Germinal center (tissue), 1 donor: ENCODE results near the gene ITGA8.
"Not testable (repeated sequence)": the region's sequence is repeated elsewhere in the genome, so short reads cannot be mapped to it uniquely, and the experiment has no call there.

Experiments
- DNase-seq: peaks from one replicate; pipeline ENCODE4 v3.0.0; 2012; ENCODE audit warnings: mixed read lengths, low spot score

Gene ITGA8

DNA sequence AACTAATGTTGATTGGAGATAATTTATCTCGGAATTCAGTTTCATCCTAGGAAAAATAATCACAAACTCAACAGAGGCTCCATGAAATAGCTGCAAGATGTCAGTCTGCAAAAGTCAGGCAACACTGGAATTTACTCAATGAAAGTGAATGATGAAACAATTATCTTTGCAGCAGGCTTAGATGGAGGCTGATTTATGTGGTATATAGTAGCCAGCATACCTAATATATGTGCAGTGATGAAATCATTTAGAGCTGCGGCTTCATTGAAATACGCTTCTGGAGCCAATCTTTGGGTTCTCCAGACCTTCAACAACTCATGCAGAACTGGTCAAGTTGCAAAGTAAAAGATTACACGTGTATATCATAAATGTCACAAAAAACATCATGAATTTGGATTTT, 113.3 kb downstream of the ITGA8 start:
- DNase-seq: no peak

DNA sequence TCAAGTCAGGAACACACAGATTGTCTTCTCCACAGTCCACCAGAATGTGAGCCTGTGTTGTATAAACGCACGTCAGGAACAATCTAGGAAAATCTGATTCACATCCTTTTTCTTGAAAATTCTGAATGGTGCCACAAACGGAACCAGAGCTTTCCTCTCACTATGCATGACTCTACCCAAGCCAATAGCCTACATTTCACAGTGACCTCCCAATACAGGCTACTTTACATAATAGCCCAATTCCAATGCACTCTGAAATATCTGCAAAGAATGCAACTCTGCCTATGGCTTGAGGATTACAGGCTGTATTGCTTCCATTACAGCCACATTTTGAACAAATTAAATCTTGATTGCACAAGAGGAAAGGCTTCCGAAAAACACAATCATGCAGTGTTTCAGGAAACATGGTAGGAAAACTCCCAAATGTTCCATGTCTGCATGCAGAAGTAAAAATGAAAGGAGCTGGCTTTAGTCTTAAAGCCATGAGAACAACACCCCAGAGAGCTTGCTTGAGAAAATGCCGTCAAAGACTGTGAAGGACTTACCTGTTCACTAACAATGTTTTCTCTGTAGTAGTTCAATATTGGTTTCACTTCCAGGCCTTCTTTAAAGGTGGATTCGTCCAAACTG, 113.9 kb downstream of the ITGA8 start:
- DNase-seq: no peak

DNA sequence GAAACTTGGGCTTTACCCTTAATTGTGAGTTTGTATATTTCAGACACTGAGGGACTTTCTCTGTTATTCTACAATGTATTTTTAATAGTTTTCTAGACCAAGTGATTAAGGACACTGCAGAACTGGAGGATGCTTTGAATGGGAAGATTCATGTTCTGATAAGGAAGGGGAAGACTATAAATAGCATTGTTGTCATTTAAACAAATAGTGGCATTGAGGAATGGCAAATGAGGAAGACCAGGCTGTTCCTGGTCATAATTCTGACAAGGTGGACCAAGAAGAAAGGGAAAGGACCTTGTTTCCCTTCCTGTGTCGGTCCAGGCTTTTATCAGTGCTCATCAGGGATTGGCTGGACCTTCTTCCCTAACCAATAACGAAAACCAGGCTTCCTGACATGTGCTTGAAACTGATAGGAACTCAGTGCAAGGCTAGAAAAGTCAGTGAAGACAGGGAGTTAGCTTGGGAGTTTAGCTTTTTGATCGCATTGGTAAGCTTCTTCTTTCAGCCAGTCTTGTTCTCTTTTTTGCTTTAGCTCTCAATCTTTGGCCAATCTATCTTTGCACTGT, 116.2 kb downstream of the ITGA8 start:
- no peak for DNase-seq

DNA sequence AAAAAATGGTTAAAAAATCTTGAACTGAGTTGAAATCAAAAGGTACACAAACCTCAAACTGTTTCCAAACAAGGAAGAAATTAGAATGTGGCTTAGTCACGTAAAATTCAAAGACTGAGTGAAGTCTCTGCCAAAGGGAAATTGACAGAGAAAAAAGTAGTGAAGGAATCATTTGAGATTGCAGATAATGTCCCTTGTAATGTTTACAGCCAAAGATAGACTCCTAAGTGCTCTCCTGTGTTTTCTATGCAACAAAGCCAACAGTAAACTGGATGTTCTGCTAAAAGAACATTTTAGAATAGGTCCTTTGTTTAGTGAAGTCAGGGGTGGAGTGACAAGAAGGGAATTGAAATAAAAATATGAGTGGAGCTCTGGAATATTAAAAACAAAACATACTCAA, 117.9 kb downstream of the ITGA8 start:
- no peak for DNase-seq

DNA sequence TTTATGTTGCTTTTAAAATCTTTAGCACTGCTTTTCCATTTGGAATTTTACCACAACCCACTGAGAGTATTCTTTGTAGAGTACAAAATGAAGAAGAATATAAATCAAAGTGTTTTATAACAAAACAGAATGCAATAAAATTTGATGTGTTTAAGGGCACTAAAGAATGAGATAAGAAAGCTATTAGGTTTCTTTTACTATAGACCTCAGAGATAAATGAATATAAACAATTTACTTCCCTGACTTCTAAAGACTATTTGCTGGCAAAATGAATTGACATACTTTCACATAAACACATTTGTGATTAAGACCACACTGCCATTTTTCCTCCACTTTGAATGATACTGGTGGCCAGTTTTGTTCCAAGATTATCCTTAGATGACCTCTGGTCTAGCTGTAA, 124.5 kb downstream of the ITGA8 start:
- no peak for DNase-seq

DNA sequence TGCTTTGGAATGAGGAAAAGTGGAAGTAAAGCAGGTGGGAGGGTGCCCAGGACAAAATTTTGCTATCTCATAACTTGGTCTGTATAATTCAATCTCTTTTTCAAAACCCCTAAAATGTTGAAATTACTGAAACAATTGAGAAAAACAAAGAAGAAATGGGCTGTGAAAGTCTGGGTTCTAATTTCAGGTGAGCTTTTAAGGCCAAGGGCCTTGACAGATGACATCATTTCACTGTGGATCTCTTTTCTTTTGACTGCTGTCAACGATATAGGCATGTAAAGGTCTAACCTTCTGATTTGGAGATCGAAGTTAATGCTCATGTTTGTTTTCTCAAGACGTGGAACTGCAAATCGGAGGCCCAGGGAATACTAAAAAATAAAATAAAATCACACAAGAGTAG, 127.8 kb downstream of the ITGA8 start:
- no peak for DNase-seq

DNA sequence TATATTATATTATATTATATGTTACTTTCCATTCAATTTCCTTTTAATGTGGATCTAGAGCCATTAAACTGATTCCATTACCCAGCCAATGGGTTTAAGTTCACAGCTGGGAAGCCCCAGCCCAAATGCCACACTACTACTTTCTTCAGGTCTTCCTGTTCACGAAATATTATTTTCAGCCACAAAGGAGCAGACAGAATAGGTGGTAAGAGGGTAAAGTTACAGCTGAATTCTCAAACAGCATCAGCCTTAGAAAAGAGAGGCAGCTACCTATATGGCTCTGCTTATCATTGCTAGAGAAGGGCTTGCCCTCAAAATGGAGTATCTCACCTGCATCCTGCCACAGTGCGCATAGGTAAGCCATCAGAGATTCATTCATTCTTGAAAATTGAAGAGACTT, 128.3 kb downstream of the ITGA8 start:
- no peak for DNase-seq

DNA sequence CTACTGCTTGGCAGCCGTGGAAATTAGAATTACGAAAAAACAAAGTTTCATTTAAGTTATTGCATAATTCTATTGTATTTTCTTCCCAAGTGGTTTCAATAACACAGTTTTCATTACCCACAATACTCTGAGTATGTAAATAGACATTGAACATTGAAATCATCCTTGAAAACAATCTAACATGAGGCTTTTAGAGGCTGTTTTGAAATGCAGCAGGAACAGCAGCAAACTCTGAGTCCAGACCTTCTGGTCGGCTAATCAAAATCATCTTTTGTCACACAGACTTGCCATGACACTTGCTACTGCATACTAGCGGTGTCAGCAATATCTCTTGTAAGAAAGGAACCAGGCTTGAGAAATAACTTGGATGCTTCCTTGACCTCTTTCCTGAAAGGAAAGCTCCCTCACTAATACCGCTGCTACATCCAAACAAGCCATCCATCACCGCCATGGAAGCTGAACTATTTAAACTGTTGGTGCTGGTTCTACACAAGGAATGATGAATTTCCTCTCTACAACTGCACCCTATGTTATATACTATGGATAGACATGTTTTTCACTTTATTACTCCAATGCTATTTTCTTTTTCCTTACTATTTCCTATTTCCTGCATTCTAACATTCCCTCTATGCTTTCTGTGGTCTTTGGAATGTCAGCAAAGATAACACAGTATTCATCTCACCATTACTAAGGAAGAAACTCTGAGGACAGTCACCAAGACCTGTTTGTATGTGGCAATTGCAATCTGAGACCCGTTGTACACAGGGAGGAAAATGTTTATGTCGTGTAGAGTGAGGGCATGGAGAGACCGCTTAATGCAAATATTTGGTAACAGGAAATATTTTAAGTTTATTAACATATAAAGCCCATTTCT, 130.8 kb downstream of the ITGA8 start:
- no peak for DNase-seq

DNA sequence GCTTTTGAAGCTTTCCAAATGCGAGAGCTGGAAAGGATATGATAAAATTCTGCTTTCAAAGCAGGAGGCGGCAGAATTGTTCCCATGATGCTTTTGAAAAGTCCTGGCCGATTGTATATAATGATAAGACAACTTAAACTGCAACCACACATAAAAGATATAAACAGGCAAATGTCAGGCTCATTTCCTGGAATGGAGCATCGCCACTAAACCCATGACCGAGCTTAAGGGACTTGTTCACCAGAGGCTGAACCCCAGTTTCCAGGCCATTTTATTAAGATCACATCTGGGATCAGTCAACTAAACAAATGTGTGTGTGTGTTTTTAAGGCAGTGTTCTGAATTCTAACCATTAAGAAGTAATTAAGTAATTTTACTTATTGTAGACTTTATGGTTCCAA, 131.6 kb downstream of the ITGA8 start:
- no peak for DNase-seq

DNA sequence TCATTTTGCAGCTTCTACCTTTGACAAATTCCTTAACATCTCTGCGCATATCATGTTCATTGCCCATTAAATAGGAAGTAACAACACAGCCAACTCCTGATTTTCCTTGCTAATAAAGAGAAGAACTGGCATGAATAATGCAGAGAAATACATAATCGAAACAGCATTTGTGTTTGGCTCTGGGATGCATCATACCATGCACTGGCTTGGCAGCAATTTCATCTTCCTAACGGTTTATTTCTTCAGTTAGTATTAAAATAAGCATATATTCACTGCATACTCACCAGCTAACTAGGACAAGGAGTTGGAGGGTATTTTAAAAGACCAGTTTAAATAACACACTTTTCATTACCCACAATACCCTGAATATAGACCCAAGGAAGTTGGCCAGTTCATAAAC, 132.5 kb downstream of the ITGA8 start:
- DNase-seq: no peak

DNA sequence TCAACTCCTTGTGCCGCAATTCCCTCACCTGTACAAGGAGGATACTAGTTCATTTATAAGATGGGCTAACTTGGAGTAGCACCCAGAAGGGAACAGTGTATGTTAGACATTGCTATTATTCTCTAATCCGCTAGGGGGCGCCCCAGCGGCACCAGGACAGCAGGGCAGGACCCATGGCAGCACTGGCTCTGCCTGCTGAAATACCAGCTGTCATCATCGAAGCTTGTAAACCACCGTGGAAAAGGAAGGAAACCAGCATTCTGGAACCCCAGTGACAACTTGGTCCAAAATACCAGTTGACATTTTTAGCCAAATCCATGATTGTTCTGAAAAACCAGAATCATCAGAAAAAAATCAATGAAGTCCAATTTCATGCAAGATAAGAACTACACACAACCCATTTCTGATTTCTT, 134.4 kb downstream of the ITGA8 start:
- DNase-seq: peak; percentile 46

DNA sequence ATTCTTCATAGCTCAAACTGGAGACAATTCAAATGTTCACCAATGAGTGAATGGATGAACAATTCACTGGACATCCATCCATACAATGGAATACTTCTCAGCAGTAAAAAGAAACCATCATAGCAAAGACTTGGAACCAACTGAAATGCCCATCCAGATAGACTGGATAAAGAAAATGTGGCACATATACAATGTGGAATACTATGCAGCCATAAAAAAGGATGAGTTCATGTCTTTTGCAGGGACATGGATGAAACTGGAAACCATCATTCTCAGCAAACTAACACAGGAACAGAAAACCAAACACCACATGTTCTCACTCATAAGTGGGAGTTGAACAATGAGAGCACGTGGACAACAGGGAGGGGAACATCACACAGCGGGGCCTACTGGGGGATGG, 136.8 kb downstream of the ITGA8 start:
- not testable (repeated sequence) for DNase-seq

DNA sequence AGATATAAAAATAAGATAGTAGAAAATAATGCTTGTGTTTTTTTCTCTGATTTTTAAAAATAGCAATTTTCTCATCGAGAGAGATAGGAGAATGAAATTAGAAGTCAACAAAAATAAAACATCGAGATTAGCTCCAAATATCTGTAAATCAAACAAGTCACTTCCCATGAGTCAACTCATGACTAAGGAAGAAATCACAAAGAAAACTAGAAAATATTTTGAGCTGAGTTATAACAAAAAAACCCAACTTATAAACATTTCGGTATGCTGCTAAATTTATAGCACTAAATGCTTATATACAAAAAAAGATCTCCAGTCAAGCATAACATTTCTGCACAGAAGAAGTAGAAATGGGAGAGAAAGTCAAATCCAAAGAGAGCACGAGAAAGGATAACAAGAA, 140.1 kb downstream of the ITGA8 start:
- no peak for DNase-seq

DNA sequence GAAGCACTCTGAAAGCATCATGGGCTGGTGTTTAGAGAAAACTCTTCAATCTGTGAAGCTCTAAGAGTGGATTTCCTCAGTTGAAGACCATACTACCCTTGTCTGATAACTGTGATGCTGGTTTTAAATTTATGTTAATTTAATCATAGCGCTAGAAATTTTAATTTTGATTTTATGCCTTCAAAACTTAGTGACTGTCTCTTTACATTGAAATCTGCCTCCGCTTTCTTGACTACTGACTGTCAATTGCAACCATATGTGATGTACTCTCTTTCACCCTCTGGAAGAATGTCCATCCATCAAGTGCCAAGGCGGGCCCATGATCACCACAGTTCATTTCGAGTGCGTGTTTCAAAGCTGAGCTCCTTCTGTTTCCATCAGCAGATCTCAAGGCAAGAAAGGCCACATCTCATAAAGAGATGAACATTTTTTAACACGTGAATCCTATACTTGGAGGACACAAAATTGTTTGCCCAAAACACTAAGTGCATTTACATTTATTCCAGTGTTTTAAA, 147.1 kb downstream of the ITGA8 start:
- DNase-seq: no peak

DNA sequence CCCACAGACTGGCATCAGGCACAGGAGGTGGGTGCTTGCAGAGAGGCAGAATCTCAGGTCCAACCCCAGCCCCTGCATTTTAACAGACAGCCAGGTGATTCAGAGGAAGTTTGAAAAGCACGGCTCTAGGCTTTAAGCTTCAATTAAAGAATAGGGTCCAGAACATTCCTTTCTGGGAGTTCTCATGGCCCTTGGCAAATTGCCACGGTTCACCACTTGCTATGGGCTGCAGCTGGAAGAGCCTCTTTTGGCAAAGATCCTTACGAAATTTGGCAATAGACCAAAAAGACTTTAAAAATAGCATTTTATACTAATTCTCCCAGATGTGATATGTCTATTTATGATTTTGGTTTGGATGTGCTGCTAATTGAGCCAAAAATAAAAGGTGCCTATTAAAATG, 148.1 kb downstream of the ITGA8 start:
- DNase-seq: no peak

DNA sequence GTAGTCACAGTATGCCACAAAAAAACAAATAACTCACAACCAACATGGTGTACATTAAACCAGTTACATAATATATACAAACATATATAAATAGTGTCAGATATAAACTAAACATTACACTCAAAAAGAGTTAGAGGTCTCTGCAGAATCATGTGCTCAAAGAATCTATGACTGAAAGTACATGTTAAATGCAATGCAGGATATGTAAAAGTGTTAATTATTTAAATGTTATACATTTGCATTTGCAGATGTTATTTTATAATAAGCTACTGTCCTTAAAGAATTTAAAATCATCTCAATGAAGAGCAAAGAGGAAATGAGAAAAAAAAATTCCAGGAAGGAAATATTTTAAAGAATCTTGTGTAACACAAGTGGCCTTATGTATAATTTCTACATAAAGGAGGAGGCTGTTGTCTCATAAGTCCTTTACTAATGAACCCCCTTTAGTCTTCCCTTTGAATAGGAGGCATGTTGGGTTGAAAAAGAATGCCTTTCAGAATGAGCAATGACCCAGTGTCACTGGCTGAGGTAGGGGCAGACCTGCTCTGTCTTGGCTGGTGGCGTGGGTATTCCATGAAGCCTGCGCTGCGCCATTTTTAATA, 148.9 kb downstream of the ITGA8 start:
- DNase-seq: no peak

DNA sequence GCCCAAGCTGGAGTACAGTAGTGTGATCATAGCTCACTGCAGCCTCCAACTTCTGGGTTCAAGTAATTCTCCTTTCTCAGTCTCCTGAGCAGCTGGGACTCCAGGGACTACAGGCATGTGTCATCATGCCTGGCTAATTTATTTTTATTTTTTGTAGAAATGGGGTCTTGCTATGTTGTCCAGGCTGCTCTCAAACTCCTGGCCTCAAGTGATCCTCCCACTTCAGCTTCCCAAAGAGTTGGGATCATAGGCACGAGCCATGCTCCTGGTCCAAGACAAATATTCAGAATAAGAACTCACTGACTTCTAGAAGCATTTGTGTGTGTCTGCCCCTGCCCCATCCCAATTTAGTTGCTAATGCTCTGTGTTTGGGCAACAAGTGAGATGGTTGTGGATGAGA, 151.8 kb downstream of the ITGA8 start:
- DNase-seq: no peak

DNA sequence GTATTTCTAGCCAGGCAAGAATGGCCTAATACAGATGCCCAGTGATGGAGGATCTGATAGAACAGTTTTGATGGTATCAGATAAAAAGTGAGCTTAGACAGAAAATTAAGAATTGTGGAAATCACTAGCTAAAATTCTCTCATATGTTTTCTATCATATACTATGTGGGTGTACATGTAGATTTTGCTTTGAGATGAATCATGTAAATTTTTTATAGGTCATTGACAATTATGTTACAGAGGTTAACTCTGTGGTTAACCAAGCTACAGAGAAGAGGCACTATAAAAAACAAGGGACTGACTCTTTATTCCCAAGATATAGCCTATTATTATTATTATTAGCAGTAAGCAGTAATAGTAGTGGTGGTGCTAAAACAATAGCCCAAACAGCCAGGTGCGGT, 156.5 kb downstream of the ITGA8 start:
- DNase-seq: no peak

DNA sequence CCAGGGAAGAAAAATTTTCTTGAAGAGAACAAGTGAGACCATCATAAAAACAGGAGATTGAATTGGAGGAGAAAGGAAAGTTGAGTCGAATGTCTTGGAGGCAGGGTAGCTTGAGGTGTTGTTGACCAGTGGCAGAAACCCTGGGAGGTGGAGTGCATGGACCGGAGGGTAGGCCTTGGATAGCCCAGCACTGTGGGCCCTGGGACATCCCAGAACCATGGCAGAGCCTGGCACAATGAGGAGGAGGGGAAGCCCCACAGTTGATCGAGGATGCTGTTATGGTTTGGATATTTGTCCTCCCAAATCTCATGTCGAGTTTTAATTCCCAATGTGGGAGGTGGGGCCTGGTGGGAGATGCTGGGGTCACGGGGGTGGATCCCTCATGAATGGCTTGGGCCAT, 157.1 kb downstream of the ITGA8 start:
- no peak for DNase-seq

DNA sequence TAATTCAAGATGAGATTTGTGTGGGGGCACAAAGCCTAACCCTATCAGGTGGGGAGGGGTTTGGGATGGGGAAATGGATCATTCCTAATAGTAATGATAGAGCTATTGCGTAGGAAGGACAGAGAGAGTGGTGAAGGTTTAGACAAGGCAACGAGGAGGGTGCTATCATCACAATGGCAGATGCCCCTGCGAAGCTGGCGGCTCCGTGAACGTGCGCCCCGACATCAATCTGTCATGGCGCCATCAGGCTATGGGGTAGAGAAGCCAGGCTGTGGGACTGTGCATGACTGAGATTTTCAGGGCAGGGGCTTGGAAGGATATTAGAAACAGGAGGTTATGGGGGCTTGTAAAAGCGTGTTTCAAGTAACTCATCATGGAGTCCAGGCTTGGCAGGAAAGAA, 157.6 kb downstream of the ITGA8 start:
- DNase-seq: no peak

DNA sequence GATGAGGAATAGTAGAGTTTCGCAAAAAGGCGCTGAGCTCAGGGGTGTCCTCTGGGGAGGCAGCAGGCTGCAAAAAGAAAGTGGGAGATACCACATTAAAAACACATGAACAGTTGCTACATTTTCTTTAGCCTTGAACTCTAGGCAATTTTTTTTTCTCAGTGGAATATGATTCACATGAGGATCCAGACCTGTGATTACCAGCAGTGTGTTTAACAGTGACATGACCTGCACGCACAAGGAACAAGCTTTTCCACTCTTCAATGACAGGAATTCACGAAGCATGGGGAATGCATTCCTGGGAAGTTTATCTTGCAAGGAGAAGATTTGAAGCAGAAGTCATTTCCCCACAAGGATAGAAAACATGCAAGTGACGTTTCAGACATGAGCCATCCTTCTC, 161.6 kb downstream of the ITGA8 start:
- DNase-seq: no peak

DNA sequence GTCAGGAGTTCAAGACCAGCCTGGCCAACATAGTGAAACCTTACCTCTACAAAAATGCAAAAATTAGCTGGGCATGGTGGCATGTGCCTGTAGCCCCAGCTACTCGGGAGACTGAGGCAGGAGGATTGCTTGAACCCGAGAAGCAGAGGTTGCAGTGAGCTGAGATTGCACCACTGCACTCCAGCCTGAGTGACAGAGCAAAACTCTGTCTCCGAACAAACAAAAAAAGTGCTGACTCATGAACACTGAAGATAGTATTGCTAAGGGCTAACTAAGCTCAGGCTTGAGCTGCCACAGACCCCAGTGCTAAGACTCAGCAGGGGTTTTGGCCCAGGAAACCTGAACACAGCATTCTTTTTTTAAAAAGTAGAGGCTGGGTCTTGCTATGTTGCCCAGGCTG, 162.6 kb downstream of the ITGA8 start:
- DNase-seq: not testable (repeated sequence)

DNA sequence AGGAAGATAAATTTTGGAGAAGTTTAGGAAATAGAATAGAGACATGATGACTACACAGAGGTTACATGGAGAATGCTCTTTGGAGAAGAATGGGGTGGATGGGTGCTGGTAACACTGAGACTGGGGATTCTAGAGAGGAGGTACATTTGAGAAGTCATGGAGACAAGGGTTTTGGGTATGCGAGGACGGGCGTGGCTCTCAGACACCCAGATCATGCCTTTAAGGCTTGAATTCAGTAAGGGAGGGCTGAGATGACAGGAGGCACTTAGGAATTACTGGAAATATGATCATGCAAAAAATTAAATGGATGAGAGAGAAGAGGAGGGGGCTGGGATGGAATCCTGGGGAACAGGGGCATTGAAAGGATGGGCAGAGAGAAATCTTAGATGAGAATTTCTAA, 168.8 kb downstream of the ITGA8 start:
- DNase-seq: no peak
